Skeletal muscle tissue (tissue), 4 donors: ENCODE results near the gene TENM3. TPM values are rescaled to one million over a fixed set of nuclear protein-coding genes. Genes with fewer than 3 reads are reported as not detected.

Experiments used
- H3K27ac ChIP-seq: one replicate; pipeline ENCODE4 v1.7.0; 2013; ENCODE audit warnings: mild to moderate bottlenecking, low read depth, low read length, inconsistent platforms
- H3K27me3 ChIP-seq, 3 donors: one replicate each; pipeline ENCODE4 v1.7.0; 2013; ENCODE audit warnings: low read length in 3 of 3; ENCODE audit not compliant: control insufficient read depth in 3 of 3, insufficient read depth in 3 of 3
- H3K36me3 ChIP-seq, 3 donors: one replicate each; pipeline ENCODE4 v1.7.0; 2013; ENCODE audit warnings: low read length in 3 of 3; ENCODE audit not compliant: control insufficient read depth in 3 of 3, insufficient read depth in 3 of 3
- H3K4me1 ChIP-seq, 3 donors: one replicate each; pipeline ENCODE4 v1.7.0; 2013; ENCODE audit warnings: low read length in 3 of 3, mild to moderate bottlenecking in 3 of 3; ENCODE audit not compliant: control insufficient read depth in 3 of 3, insufficient read depth in 3 of 3
- H3K4me3 ChIP-seq, 3 donors: one replicate each; pipeline ENCODE4 v1.7.0; 2013; ENCODE audit warnings: low read length in 3 of 3
- H3K9ac ChIP-seq, 3 donors: one replicate each; pipeline ENCODE4 v1.7.0; 2013; ENCODE audit warnings: low read length in 3 of 3, mild to moderate bottlenecking in 3 of 3, moderate library complexity in 2 of 3, low read depth in 1 of 3
- H3K9me3 ChIP-seq, 3 donors: one replicate each; pipeline ENCODE4 v1.7.0; 2013; ENCODE audit warnings: low read length in 3 of 3; ENCODE audit not compliant: control insufficient read depth in 3 of 3
- total RNA-seq: library from RNA; depleted of rRNA; stranded (reverse); fragments of >200 nt; gene quantifications from one replicate; pipeline ENCODE4 v1.2.3, GENCODE V29; 2014
- donor health status: Osteomylitis.

TENM3 gene
- total RNA-seq, 1 donor from 2014 or later = 29.7 TPM

DNA sequence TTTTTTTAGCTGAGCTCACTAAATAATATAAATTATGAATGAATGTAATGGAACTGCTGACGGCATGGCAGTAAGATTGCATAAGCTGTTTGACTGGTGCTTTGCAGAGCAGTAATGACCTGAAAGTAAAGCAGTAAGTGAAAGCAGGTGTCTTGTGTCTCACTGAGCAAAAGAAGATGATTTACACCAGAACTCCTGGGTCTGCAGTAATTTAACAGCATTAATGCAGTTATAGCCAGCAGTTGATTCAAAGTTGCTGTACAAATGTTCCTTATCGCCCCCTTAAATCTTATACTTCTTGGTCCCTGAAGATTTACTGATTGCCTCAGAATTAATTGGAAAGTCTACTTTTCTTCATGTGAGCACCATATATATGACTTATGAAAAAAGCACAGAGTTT lies 486.3 kb downstream of the TENM3 start:
- H3K9me3 ChIP-seq = no peaks in the 10 kb centered on the region
- no peaks in the 10 kb centered on the region for H3K36me3 ChIP-seq
- H3K27me3 ChIP-seq = no peaks in the 10 kb centered on the region
- H3K27ac ChIP-seq = no peak overlapping the region
- no peak overlapping the region for H3K9ac ChIP-seq
- H3K4me3 ChIP-seq = no peak overlapping the region
- no peaks in the 10 kb centered on the region for H3K4me1 ChIP-seq

DNA sequence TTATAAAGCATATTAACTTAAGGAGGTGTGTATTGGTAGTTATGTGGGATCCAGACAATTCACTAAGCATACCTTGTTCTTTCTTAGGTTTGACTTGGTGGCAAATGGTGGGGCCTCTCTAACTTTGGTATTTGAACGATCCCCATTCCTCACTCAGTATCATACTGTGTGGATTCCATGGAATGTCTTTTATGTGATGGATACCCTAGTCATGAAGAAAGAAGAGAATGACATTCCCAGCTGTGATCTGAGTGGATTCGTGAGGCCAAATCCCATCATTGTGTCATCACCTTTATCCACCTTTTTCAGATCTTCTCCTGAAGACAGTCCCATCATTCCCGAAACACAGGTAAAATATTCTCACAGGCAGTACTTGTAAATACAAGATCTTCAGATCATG lies 487.6 kb downstream of the TENM3 start:
- H3K4me1 ChIP-seq = no peaks in the 10 kb centered on the region

DNA sequence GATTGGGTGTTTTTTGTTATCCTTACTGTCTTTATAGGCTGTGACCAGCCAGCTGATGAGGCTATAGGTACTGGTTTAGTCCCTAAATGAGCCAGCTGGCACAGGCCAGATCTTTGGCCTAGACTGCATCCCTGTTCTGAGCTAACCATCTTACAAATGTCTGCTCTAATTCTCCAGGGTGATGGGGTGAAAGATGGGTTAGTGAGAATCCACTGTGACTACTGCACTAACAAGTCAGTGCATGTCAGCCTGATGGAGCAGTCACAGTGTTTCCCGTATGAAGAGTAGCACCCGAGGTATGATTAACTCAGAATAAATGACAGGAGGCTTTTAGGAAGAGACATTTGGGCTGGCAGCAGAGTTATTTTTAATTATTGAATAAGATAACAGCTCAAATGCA lies 493.0 kb downstream of the TENM3 start:
- H3K27me3 ChIP-seq = no peaks in the 10 kb centered on the region
- H3K27ac ChIP-seq = no peak overlapping the region
- H3K9ac ChIP-seq = no peak overlapping the region
- no peak overlapping the region for H3K4me3 ChIP-seq
- H3K9me3 ChIP-seq = no peaks in the 10 kb centered on the region
- no peaks in the 10 kb centered on the region for H3K36me3 ChIP-seq
- no peaks in the 10 kb centered on the region for H3K4me1 ChIP-seq

More for the DNA sequence above, 487.6 kb downstream of the TENM3 start:
- no peaks in the 10 kb centered on the region for H3K36me3 ChIP-seq
- H3K9me3 ChIP-seq = no peaks in the 10 kb centered on the region
- H3K9ac ChIP-seq = no peak overlapping the region
- H3K4me3 ChIP-seq = no peak overlapping the region
- H3K27ac ChIP-seq = no peak overlapping the region
- H3K27me3 ChIP-seq = no peaks in the 10 kb centered on the region

DNA sequence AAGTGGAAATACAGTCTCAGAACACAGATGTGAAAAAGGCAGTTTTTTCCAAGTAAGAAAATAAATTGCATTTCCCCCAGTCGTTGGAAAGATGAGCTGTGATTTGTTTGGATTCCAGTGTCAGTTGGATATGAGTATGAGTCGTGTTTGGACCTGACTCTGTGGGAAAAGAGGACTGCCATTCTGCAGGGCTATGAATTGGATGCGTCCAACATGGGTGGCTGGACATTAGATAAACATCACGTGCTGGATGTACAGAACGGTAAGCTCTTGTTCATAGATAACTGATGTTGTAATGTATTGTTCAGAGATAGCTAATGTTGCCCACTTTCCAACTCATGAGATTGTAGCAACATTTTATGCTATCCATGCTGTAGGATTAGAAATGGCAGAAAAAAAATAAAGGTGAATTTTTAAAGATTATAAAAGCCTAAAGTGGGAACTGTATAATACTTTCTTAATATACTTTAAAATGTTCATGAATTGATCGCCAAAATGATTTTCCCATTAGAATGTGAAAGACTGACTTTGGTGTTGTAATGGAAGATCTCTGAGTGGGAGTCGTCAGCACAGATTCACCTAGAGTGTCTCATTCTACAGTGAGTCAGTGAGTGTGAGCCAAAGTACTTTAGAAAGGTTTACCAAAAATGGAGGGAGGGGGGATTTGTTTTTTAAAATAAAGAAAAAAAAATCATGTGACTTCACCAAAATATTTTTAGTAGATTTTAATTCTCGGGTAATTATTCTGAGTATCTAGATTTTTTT lies 495.3 kb downstream of the TENM3 start:
- Histone ChIP-seq H3K4me3 (no peak overlapping the region), H3K27ac (no peak overlapping the region), H3K4me1 (no peaks in the 10 kb centered on the region)

DNA sequence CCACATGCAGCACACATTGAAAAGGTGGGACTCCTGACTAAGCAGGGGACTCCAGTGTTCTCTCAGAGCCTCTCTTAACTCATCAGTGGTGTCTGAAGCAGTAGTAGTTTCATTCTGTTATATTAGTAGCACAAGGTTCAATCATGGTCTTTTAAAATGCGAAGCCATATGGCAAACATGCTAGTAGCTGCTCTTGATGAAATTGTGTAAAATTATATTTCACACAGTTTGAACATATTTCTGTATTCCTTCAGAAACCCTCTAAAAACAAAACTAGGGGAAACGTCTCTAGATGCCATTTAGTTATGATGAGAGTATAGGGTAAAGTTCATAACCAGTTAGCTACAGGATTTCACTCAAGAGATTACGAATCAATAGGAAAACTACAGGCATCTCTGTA lies 497.1 kb downstream of the TENM3 start:
- H3K36me3 ChIP-seq = no peaks in the 10 kb centered on the region
- H3K4me3 ChIP-seq = no peak overlapping the region
- no peak overlapping the region for H3K9ac ChIP-seq
- H3K27me3 ChIP-seq = no peaks in the 10 kb centered on the region
- no peaks in the 10 kb centered on the region for H3K4me1 ChIP-seq
- no peaks in the 10 kb centered on the region for H3K9me3 ChIP-seq
- no peak overlapping the region for H3K27ac ChIP-seq

More for the DNA sequence above, 495.3 kb downstream of the TENM3 start:
- Histone ChIP-seq H3K27me3 (no peaks in the 10 kb centered on the region), H3K9me3 (no peaks in the 10 kb centered on the region), H3K9ac (no peak overlapping the region), H3K36me3 (no peaks in the 10 kb centered on the region)

DNA sequence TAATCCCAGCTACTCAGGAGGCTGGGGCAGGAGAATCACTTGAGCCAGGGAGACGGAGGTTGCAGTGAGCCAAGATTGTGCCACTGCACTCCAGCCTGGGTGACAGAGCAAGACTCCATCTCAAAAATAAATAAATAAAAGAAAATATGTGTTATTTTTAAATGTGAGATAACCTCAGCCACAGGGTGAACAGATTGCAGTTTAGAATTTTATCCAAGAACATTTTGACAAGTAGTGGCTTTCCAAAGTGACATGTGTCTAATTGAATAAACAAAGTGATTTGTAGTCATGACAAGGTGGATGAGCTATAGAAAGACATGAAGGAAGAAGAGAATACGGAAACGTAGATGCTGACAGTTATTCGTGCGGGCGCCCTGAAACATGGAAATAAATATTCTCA lies 497.9 kb downstream of the TENM3 start:
- Histone ChIP-seq H3K27ac (no peak overlapping the region), H3K4me1 (no peaks in the 10 kb centered on the region), H3K9me3 (no peaks in the 10 kb centered on the region), H3K27me3 (no peaks in the 10 kb centered on the region), H3K4me3 (no peak overlapping the region), H3K9ac (no peak overlapping the region), H3K36me3 (no peaks in the 10 kb centered on the region)

DNA sequence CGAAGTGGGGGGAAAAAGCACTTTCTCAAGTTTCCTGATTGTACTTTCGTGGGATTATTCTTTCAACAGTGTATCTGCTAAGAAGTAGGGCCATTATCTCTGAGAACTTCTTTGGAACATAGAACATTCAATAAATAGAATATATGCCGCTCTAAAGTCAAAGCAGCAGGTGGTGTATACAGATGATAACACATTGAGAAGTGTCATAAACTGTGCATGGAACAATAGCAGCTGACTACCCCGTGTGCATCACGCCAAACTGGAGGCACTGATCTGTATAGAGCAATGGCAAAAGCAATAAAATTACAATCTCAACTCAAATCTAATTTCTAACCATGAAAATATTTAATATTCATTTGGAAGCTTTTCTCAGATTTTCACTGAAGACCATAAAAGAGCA lies 498.7 kb downstream of the TENM3 start:
- H3K27ac ChIP-seq = no peak overlapping the region
- no peaks in the 10 kb centered on the region for H3K9me3 ChIP-seq
- H3K4me3 ChIP-seq = no peak overlapping the region
- H3K36me3 ChIP-seq = no peaks in the 10 kb centered on the region
- no peak overlapping the region for H3K9ac ChIP-seq
- no peaks in the 10 kb centered on the region for H3K4me1 ChIP-seq
- no peaks in the 10 kb centered on the region for H3K27me3 ChIP-seq

DNA sequence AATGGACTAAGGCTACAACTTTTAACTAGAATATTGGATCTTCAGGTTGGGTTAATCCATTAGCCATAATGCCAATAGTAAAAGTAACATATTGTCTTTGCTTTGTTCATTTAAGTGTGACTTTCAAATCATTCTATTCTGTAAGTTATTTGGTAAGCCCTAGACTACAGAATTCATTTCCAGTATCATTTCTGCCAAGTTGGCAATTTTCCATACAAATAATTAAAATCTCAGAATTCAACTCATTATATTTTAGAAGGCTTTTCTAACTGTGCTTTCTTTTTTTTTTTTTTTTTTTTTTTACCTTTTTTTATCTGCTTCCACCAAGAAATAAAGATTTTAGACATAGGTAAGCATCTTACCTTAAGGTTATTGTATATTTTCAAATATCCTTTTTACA lies 500.6 kb downstream of the TENM3 start:
- Histone ChIP-seq H3K27ac (no peak overlapping the region), H3K27me3 (no peaks in the 10 kb centered on the region), H3K4me3 (no peak overlapping the region), H3K4me1 (no peaks in the 10 kb centered on the region), H3K9me3 (no peaks in the 10 kb centered on the region), H3K9ac (no peak overlapping the region), H3K36me3 (no peaks in the 10 kb centered on the region)

DNA sequence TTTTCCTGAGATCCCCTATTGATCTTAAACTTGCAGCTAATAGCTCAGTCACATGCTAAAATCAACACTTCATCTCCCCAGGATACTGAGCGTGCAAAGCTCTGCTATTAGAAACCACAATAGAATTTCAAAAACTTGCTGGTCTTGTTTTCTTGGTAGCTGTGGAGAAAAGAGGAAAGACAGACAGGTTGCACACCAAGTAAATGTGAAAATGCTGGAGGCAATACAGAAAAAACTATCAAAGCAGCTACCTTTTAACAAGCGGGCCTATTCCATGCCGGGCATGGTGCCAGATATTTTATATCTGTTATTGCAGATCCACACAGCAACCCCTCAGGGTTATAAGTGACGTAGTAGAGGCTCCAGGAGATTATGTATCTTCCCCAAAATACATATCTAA lies 502.0 kb downstream of the TENM3 start:
- no peaks in the 10 kb centered on the region for H3K27me3 ChIP-seq
- no peaks in the 10 kb centered on the region for H3K4me1 ChIP-seq
- H3K9me3 ChIP-seq = no peaks in the 10 kb centered on the region
- no peak overlapping the region for H3K27ac ChIP-seq
- H3K9ac ChIP-seq = no peak overlapping the region
- no peaks in the 10 kb centered on the region for H3K36me3 ChIP-seq
- no peak overlapping the region for H3K4me3 ChIP-seq

DNA sequence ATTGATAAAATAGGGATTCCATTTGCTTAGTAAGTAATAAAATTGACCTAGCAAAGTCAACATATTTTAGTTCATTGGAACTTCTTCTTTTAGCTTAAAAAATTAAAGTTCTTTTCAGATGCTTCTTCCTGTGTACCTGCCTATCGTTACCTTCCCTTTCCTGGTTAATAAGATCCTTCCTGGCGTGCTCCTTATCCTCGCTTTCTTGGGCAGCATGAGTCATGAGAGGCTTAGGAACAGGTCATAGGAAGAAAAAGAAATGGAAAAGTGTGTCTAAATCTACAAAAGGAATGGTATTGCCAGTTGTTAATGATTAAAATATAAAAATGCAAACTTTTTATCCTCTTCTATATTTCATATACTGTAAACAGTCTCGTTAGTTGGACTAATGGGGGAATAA lies 503.7 kb downstream of the TENM3 start:
- Histone ChIP-seq H3K4me3 (no peak overlapping the region), H3K27me3 (no peaks in the 10 kb centered on the region), H3K4me1 (no peaks in the 10 kb centered on the region), H3K36me3 (no peaks in the 10 kb centered on the region), H3K9ac (no peak overlapping the region), H3K27ac (no peak overlapping the region), H3K9me3 (no peaks in the 10 kb centered on the region)
